HepG2 (cell line): ENCODE measurements around the gene ACTL7B. TPM values are rescaled to one million over a fixed set of nuclear protein-coding genes. Genes with fewer than 3 reads are reported as not detected.
A peak's percentile ranks its signal among the peaks of the same experiment; 100 is the strongest.

Experiments used
- CEBPB ChIP-seq: IDR thresholded peaks from 2 replicates; pipeline ENCODE4 v1.6.1; 2011; ENCODE audit warnings: low read depth, low read length, improper control_type of control experiment, borderline replicate concordance
- CREM ChIP-seq, 2 experiments: sonication (generic) in 1 of 2; formaldehyde crosslinking in 1 of 2; IDR thresholded peaks; 2 replicates each; pipeline versions ENCODE4 v1.4.0 to v1.6.1; 2016 to 2020; ENCODE audit warnings: antibody characterized with exemption in 1 of 2, mild to moderate bottlenecking in 1 of 2, missing genetic modification reagents in 1 of 2
- DMAP1 ChIP-seq: IDR thresholded peaks from 2 replicates; pipeline ENCODE4 v1.6.1; 2016
- DPF2 ChIP-seq: sonication (generic); formaldehyde crosslinking; IDR thresholded peaks from 2 replicates; pipeline ENCODE4 v1.4.0; 2020; ENCODE audit warnings: mild to moderate bottlenecking, low read depth, missing genetic modification reagents, borderline replicate concordance
- FOXO1 ChIP-seq: sonication (generic); formaldehyde crosslinking; IDR thresholded peaks from 2 replicates; pipeline ENCODE4 v1.4.0; 2020; ENCODE audit warnings: missing genetic modification reagents
- GPN1 ChIP-seq: sonication (generic); formaldehyde crosslinking; IDR thresholded peaks from 2 replicates; pipeline ENCODE4 v1.5.1; 2020; ENCODE audit warnings: missing genetic modification reagents, borderline replicate concordance
- KAT7 ChIP-seq: IDR thresholded peaks from 2 replicates; pipeline ENCODE4 v1.6.1; 2018; ENCODE audit warnings: borderline replicate concordance, missing compliant biosample characterization
- MED8 ChIP-seq: sonication (generic); formaldehyde crosslinking; IDR thresholded peaks from 2 replicates; pipeline ENCODE4 v1.8.1; 2023; ENCODE audit warnings: mild to moderate bottlenecking, missing genetic modification reagents; ENCODE audit not compliant: insufficient replicate concordance
- MZF1 ChIP-seq: sonication (generic); formaldehyde crosslinking; IDR thresholded peaks from 2 replicates; pipeline ENCODE4 v1.8.1; 2023; ENCODE audit warnings: mild to moderate bottlenecking, missing genetic modification reagents, borderline replicate concordance
- NFAT5 ChIP-seq: sonication (generic); formaldehyde crosslinking; IDR thresholded peaks from 2 replicates; pipeline ENCODE4 v1.4.0; 2020; ENCODE audit warnings: missing genetic modification reagents
- NPAS2 ChIP-seq: sonication (generic); formaldehyde crosslinking; IDR thresholded peaks from 2 replicates; pipeline ENCODE4 v1.8.0; 2022; ENCODE audit warnings: mild to moderate bottlenecking, missing genetic modification reagents, borderline replicate concordance
- SMARCC2 ChIP-seq: fragments of 450-650 bp; IDR thresholded peaks from 2 replicates; pipeline ENCODE4 v1.6.1; 2017; ENCODE audit warnings: antibody characterized with exemption, mild to moderate bottlenecking
- SRSF9 ChIP-seq: fragments of 200-400 bp; formaldehyde crosslinking; IDR thresholded peaks from 2 replicates; pipeline ENCODE4 v1.6.1; 2018; ENCODE audit warnings: borderline replicate concordance, mild to moderate bottlenecking, low read depth, low read length; ENCODE audit not compliant: insufficient read depth, poor library complexity, severe bottlenecking
- TBX3 ChIP-seq: fragments of 450-650 bp; IDR thresholded peaks from 2 replicates; pipeline ENCODE4 v1.6.1; 2017; ENCODE audit warnings: antibody characterized with exemption, mild to moderate bottlenecking, inconsistent platforms, borderline replicate concordance
- TCF7L2 ChIP-seq: IDR thresholded peaks from 2 replicates; pipeline ENCODE4 v1.6.1; 2011; ENCODE audit warnings: mild to moderate bottlenecking, low read depth, low read length, moderate library complexity
- ZBTB20 ChIP-seq: sonication (generic); formaldehyde crosslinking; IDR thresholded peaks from 2 replicates; pipeline ENCODE4 v1.8.1; 2023; ENCODE audit warnings: missing genetic modification reagents, low read depth, mild to moderate bottlenecking, borderline replicate concordance
- ZC3H4 ChIP-seq: sonication (generic); formaldehyde crosslinking; IDR thresholded peaks from 2 replicates; pipeline ENCODE4 v1.4.0; 2020; ENCODE audit warnings: missing genetic modification reagents, borderline replicate concordance
- ZNF333 ChIP-seq: sonication (generic); formaldehyde crosslinking; IDR thresholded peaks from 2 replicates; pipeline ENCODE4 v1.4.0; 2020; ENCODE audit warnings: mild to moderate bottlenecking, missing genetic modification reagents, borderline replicate concordance
- ZNF577 ChIP-seq: sonication (generic); formaldehyde crosslinking; IDR thresholded peaks from 2 replicates; pipeline ENCODE4 v1.4.0; 2020; ENCODE audit warnings: mild to moderate bottlenecking, low read depth, missing genetic modification reagents, borderline replicate concordance
- ZNF777 ChIP-seq: sonication (generic); formaldehyde crosslinking; IDR thresholded peaks from 2 replicates; pipeline ENCODE4 v1.4.0; 2020; ENCODE audit warnings: missing genetic modification reagents
- ZNF784 ChIP-seq: sonication (generic); formaldehyde crosslinking; IDR thresholded peaks from 2 replicates; pipeline ENCODE4 v1.5.1; 2020; ENCODE audit warnings: missing genetic modification reagents, mild to moderate bottlenecking, borderline replicate concordance
- ZSCAN31 ChIP-seq: sonication (generic); formaldehyde crosslinking; IDR thresholded peaks from 2 replicates; pipeline ENCODE4 v1.5.0; 2020; ENCODE audit warnings: low read depth, mild to moderate bottlenecking, missing genetic modification reagents
- polyA plus RNA-seq, 8 experiments: library from polyadenylated mRNA; depleted of rRNA in 3 of 8; stranded (reverse) in 7 of 8; unstranded in 1 of 8; fragments of >200 nt; fragmentation: Illumina TruSeq in 4 of 8; extraction: Trizol in 4 of 8; gene quantifications; 2 replicates each; pipeline versions ENCODE4 v1.2.1 to v1.2.3, GENCODE V29; 2011 to 2016; ENCODE audit warnings: low read depth in 4 of 8, missing spikeins in 1 of 8, mixed read lengths in 1 of 8; ENCODE audit not compliant: insufficient read depth in 1 of 8
- total RNA-seq, 5 experiments: library from RNA; depleted of rRNA; stranded (reverse); fragments of >200 nt; fragmentation: Illumina TruSeq; extraction: Trizol; gene quantifications; 2 replicates each; pipeline ENCODE4 v1.2.3, GENCODE V29; 2016; ENCODE audit warnings: low read depth in 1 of 5

ACTL7B gene
- total and polyA plus RNA-seq, 2 of the 13 experiments (the other 11 are each of a cell fraction or from before 2014, with no cell fraction given): 0.07 to 0.11 TPM

DNA sequence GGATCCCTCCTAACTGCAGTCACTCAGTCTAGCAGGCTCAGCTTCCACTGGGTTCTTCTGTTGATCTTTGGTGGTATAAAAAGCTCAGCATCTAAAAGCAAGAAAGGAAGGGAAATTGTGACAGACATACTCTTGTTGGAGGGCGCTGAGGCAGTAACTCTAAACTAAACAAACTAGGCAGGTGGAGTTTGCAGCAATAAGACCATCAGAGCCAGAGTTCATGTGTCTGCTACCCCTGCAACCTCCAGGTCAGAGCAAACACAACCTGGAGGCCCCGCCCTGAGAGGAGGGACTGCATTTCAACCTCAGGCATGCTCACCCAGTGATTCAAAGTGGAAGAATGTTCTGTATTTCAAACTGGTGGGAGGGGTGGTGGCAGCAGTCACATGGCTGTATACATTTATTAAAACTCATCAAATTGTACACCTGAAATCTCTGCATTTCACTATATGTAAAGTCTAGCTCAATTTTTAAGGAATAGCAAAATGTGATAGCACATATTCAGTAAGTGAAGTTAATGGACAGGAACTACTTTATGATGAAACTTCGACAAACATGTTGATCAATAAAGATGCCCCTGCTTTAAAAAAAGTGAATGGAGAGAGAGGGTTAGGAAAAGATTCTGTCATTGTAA, 13.4 kb upstream of the ACTL7B start (continued):
- TF ChIP-seq ZC3H4 (CRISPR knock-in tag) (no peak), MZF1 (CRISPR knock-in tag) (no peak), ZNF577 (CRISPR knock-in tag) (no peak), ZNF333 (CRISPR knock-in tag) (no peak), DMAP1 (CRISPR knock-in tag) (no peak; the same call in 1 of the 2 replicates), NPAS2 (CRISPR knock-in tag) (no peak), TCF7L2 (no peak), ZNF784 (CRISPR knock-in tag) (0 out of 2 replicates have a peak, but pooled peaks have one; percentile 24), CEBPB (peak; percentile 83), ZNF777 (no peak), MED8 (CRISPR knock-in tag) (no peak), KAT7 (CRISPR knock-in tag) (no peak), SRSF9 (no peak), NFAT5 (CRISPR knock-in tag) (no peak), FOXO1 (CRISPR knock-in tag) (peak; percentile 81), SMARCC2 (no peak), DPF2 (CRISPR knock-in tag) (no peak; the same call in 1 of the 2 replicates), ZSCAN31 (CRISPR knock-in tag) (0 out of 2 replicates have a peak, but pooled peaks have one; percentile 35), GPN1 (CRISPR knock-in tag) (no peak), ZBTB20 (no peak), TBX3 (no peak), CREM (IDR thresholded peaks at IDR 0.05) (peak; percentile 63), CREM (CRISPR knock-in tag; IDR thresholded peaks at IDR 0.05) (no peak)
